ENCODE measurements around the gene ITK.
"Not testable (repeated sequence)": the region's sequence is repeated elsewhere in the genome, so short reads cannot be mapped to it uniquely, and the experiment has no call there.

Gene ITK

GRCh38 chr5:157168286-157168685 lies 12.4 kb upstream of the ITK start:
- DNase-seq = no peak

- DNase-seq = no peak
These were observed 8.2 kb upstream of the ITK start for GRCh38 chr5:157172403-157172802.

GRCh38 chr5:157175071-157175612 lies 5.5 kb upstream of the ITK start:
- DNase-seq = no peak

- no peak for DNase-seq
These were observed 2.7 kb upstream of the ITK start for GRCh38 chr5:157177953-157178352.

GRCh38 chr5:157178966-157179365 lies 1.7 kb upstream of the ITK start:
- no peak for DNase-seq

GRCh38 chr5:157182143-157182757 lies 1.6 kb downstream of the ITK start:
- DNase-seq = no peak

- DNase-seq = no peak
These were observed 3.6 kb downstream of the ITK start for GRCh38 chr5:157184117-157184670.

- not testable (repeated sequence) for DNase-seq
These were observed 4.5 kb downstream of the ITK start for GRCh38 chr5:157185122-157185521.

- DNase-seq = no peak
These were observed 5.8 kb downstream of the ITK start for GRCh38 chr5:157186309-157187045.

- no peak for DNase-seq
These were observed 6.6 kb downstream of the ITK start for GRCh38 chr5:157187046-157187754.

GRCh38 chr5:157188270-157188669 lies 7.6 kb downstream of the ITK start:
- no peak for DNase-seq

- no peak for DNase-seq
These were observed 8.6 kb downstream of the ITK start for GRCh38 chr5:157189223-157189622.

GRCh38 chr5:157193699-157194424 lies 13.2 kb downstream of the ITK start:
- no peak for DNase-seq

GRCh38 chr5:157196045-157196444 lies 15.4 kb downstream of the ITK start:
- DNase-seq = no peak

GRCh38 chr5:157197086-157197485 lies 16.4 kb downstream of the ITK start:
- no peak for DNase-seq

GRCh38 chr5:157198277-157198986 lies 17.8 kb downstream of the ITK start:
- DNase-seq = no peak

- DNase-seq = no peak
These were observed 21.2 kb downstream of the ITK start for GRCh38 chr5:157201857-157202256.

GRCh38 chr5:157203417-157203816 lies 22.8 kb downstream of the ITK start:
- DNase-seq = no peak

GRCh38 chr5:157204765-157205164 lies 24.1 kb downstream of the ITK start:
- DNase-seq = no peak

- DNase-seq = no peak
These were observed 25.1 kb downstream of the ITK start for GRCh38 chr5:157205708-157206107.

- DNase-seq = not testable (repeated sequence)
These were observed 30.0 kb downstream of the ITK start for GRCh38 chr5:157210652-157211051.

GRCh38 chr5:157212307-157212706 lies 31.7 kb downstream of the ITK start:
- no peak for DNase-seq

Data from NCI-H345 (cell line).